WTC11 (cell line): ENCODE results near the gene NFX1.

Source experiments
- ATF3 ChIP-seq: sonication (generic); formaldehyde crosslinking; conservative IDR thresholded peaks from 2 replicates; pipeline ENCODE4 v1.8.1; 2022; ENCODE audit warnings: mild to moderate bottlenecking, missing genetic modification reagents
- CREM ChIP-seq: sonication (generic); formaldehyde crosslinking; IDR thresholded peaks from 2 replicates; pipeline ENCODE4 v1.8.1; 2022; ENCODE audit warnings: mild to moderate bottlenecking, missing genetic modification reagents, moderate library complexity
- CTCF ChIP-seq: fragments of 200-600 bp; IDR thresholded peaks from 2 replicates; pipeline ENCODE4 v1.8.0; 2022; ENCODE audit warnings: antibody characterized with exemption
- ERG ChIP-seq: fragments of 250-450 bp; sonication (Bioruptor Pico); IDR thresholded peaks from 2 replicates; pipeline ENCODE4 v1.8.0; 2021; ENCODE audit warnings: mild to moderate bottlenecking
- FOXJ3 ChIP-seq: sonication (generic); formaldehyde crosslinking; IDR thresholded peaks from 2 replicates; pipeline ENCODE4 v1.9.0; 2021; ENCODE audit warnings: missing genetic modification reagents, mild to moderate bottlenecking, borderline replicate concordance
- FOXK1 ChIP-seq: sonication (generic); formaldehyde crosslinking; IDR thresholded peaks from 2 replicates; pipeline ENCODE4 v1.8.0; 2022; ENCODE audit warnings: mild to moderate bottlenecking, moderate library complexity, missing genetic modification reagents
- MAX ChIP-seq: sonication (generic); formaldehyde crosslinking; IDR thresholded peaks from 2 replicates; pipeline ENCODE4 v1.8.0; 2022; ENCODE audit warnings: mild to moderate bottlenecking, missing genetic modification reagents
- MLX ChIP-seq: sonication (generic); formaldehyde crosslinking; IDR thresholded peaks from 2 replicates; pipeline ENCODE4 v1.8.1; 2023; ENCODE audit warnings: mild to moderate bottlenecking, missing genetic modification reagents, moderate library complexity
- NFE2L1 ChIP-seq: sonication (generic); formaldehyde crosslinking; IDR thresholded peaks from 2 replicates; pipeline ENCODE4 v1.8.1; 2023; ENCODE audit warnings: missing genetic modification reagents
- ZNF121 ChIP-seq: sonication (generic); formaldehyde crosslinking; IDR thresholded peaks from 2 replicates; pipeline ENCODE4 v1.8.0; 2023; ENCODE audit warnings: missing genetic modification reagents
- ZNF219 ChIP-seq: sonication (generic); formaldehyde crosslinking; IDR thresholded peaks from 2 replicates; pipeline ENCODE4 v1.8.0; 2023; ENCODE audit warnings: missing genetic modification reagents, mild to moderate bottlenecking, borderline replicate concordance

GRCh38 chr9:33372900-33373299, 82.6 kb downstream of the NFX1 start:
- TF ChIP-seq CTCF (no peak), CREM (no peak), FOXK1 (CRISPR knock-in tag) (no peak), ERG (CRISPR knock-in tag) (no peak), ZNF219 (no peak), MLX (no peak), ATF3 (CRISPR knock-in tag) (no peak), NFE2L1 (CRISPR knock-in tag) (no peak), ZNF121 (CRISPR knock-in tag) (no peak), FOXJ3 (no peak), MAX (CRISPR knock-in tag) (no peak)
